NCI-H2196 treated with DMSO at 0.1 percent for 48 hours (cell line): ENCODE data around the gene PCDH9.

Source experiments
- DNase-seq: peaks from one replicate; lab custom pipeline; 2025; ENCODE audit not compliant: unreplicated experiment; lab: John Stamatoyannopoulos, UW

The PCDH9 gene

GRCh38 chr13:67048821-67049150 is 181.3 kb downstream of the PCDH9 start:
- no peak for DNase-seq

- no peak for DNase-seq
These were observed 181.9 kb downstream of the PCDH9 start for GRCh38 chr13:67048084-67048820.

DNA sequence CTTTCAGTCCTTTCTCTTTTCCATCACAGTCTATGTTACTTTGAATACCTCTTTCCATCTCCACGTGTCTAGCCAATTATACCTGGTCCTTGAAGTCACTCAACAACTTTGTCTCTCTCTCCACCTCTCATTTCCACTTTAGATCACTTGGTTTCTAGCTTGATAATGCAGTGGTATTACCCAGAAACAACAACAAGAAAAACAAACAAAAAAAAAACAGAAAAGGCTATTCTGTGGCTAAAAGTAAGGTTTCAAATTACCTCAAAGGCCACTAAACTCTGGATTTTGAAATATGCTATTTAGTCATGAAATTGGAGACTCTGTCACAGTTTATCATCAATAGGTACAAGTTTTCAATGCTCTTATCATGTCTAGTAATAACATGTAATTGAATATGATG is 184.8 kb downstream of the PCDH9 start:
- DNase-seq: no peak

DNA sequence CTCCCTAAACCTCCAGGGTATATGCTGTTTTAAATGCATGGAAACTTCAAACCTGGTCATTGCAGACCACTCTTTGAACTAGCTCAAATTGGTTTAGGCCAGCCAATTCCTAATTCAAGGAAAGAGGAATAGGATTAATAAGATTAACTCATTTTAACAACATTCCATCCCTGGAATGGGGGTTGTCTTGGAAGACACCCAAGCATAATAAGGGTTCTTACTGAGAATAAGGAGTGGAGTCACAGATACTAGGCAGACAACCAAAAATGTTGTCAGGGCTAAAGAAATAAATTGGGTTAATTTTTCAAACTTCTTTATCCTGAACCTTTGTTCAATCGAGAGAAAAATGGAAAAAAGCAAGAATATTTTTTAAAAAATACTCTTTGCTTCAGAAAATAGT is 186.2 kb downstream of the PCDH9 start:
- DNase-seq: no peak

GRCh38 chr13:67042556-67042955 is 187.6 kb downstream of the PCDH9 start:
- DNase-seq: no peak

DNA sequence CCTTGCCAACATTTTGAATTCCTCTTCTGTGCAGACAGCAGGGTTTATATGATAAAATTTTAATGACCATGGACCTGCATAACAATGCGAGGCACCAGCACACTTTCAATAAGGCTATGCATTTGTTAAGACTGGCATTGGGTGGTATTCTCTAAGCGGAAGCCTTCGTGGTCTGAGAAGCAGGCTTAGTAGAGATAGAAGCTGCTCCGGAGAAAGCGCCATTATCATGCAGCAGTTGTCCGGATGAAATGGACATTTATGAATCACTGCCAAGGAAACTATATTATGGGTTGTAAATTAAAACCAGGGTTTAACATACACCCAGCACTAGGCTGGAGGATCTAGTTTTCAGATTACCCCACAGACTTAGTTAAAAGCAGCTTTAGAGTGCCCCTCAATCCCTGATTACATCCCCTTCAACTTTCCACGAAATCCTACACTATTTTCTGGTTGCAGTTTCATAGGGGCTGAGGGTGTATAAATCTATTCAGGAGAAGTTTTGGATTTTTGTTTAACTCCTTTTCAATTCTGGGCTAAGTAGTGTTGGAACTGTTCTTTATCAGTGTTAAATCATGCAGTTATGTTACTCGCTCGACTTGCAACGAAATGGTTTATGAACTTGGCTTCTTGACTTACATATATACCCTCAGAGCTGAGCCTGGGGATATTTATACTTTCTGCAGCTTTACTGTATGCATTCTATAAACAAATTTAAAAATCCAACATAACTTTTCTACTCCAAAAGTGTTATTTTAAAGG is 193.3 kb downstream of the PCDH9 start:
- DNase-seq: no peak

DNA sequence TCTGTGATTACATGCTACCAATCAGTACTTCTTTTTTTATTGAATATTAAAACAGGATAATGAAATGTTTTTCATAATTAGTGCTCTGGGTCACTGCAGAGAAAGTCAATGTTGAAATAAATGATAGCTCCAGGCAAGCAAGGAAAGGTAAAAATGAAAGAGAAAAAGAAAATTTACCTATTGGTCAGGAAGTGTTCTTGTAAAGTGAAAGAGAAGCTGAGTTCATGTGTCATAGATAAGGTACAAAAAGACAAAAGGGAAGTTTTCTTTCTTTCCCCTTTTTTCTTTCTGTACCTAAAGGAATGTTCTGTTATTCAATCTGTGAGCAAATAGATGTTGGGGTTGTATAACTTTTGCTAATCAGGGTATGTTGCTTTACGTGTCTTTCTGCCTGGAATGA is 197.0 kb downstream of the PCDH9 start:
- DNase-seq: no peak

- DNase-seq: no peak
These were observed 206.8 kb downstream of the PCDH9 start for GRCh38 chr13:67023130-67023876.

DNA sequence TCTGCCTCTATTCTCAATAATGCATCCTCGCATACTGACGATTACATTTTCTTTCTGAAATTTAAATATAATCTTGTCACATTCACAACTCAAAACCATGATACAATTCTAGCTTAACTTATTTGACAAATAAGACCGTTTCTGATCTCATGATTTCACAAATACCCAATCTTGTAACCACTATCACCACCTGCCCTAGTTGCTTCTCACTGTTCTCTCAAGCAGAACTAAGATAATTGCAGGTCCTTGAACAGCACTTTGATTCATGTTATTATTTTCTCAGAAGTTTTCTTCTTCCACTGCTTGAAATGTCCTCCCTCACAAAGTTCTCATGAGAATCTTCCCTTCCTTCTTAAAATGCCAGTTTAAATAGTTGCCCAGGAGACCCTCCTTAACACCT is 211.4 kb downstream of the PCDH9 start:
- no peak for DNase-seq

- DNase-seq: no peak
These were observed 212.9 kb downstream of the PCDH9 start for GRCh38 chr13:67017276-67017675.

GRCh38 chr13:67015976-67016600 is 214.0 kb downstream of the PCDH9 start:
- DNase-seq: no peak

DNA sequence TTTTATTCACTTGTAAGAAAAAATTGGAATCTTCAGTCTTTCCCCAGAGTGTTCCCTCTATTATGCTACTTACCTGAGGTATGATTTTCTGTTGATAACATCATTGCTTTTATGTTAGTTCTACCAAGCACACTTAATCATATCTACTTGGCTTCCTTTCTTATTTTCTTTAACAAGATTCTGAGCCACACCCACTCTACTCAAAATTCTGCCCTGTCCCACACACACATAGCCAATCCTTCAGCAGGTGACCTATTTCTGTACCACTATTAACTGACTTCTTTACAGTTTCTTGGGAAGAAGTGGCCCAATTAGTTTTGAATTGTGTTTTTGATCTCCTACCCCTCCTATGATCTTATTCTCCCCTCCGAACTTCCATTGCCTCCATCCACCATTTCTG is 215.7 kb downstream of the PCDH9 start:
- no peak for DNase-seq

DNA sequence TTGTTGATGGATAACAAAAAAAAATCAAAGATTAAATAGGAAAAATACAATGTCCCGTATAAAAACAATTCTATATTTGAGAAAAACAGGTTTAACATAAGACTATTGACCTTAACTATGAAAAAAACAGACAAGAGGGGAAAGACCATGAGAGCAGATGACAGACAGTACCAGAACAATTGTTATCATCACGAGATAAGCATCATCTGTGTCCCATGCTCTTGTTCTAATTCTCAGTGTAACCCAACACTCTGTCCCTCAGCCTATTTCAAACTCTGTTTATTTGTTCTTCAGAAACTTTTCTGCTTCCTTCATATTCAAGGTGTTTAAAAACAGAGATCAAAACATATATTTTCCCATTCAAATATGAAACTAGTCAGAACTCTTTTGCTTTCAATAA is 216.4 kb downstream of the PCDH9 start:
- no peak for DNase-seq

DNA sequence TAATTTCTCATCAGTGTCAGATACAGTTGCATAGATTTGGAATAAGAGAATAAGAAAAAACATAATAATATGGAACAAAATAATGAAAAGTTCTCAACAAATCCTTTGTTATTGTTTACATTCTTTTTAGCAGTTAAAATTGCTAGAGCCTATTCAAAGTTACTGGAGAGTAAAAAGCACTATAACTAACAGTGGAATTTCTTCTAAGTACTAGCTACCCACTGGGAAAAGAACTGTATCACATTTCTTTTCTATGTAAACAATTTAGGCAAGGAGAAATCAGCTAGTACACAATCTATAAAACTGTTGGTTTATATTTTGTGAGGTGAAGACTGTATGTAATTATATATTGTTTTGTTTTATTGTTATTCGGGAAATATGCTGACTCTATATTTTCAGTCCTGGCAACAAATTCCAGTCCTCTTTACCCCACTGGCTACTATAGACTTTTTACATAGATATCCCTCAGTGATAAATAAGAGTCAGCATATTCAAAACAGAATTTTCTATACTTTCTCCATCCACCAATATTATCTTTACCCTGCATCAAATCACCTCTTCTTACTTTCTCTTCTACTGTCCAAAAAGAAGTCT is 222.0 kb downstream of the PCDH9 start:
- no peak for DNase-seq

GRCh38 chr13:67004511-67004910 is 225.6 kb downstream of the PCDH9 start:
- no peak for DNase-seq

DNA sequence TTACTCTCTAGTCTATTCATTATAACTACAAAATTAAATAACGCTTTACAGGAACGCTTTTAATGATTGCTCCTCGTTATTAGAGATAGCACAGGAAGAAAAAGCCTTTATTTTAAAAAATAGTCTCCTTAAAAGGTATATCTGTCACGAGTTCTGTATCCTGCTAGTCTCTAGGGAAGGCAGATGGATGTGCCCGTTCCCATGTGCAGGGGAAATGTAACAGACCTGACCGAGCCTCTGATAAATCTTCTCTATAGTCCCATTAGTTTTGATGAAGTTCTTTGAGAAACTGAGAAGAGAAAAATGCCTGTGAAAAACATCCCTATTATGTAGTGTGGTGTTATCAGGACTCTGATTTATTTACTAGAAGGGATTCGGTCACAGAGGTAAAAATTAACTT is 226.4 kb downstream of the PCDH9 start:
- DNase-seq: no peak

DNA sequence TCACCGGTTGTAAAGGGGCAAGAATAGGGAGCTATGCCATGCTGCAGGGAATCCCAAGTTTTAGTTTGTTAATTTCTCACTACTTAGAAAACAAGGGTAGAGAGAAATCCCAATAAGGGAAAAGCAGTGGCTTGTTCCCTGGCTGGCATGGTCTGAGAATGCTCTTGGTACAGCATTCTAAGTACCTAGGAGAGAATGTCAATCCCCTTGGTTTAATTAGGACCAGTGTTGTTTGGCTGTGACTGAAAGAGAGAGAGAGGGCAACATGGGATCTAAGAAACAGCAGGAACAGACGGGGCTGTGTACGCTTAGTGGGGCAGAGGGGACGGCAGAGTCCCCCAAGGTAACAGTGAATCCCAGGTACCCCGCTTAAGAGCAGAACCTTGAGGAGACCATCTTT is 228.8 kb downstream of the PCDH9 start:
- no peak for DNase-seq

DNA sequence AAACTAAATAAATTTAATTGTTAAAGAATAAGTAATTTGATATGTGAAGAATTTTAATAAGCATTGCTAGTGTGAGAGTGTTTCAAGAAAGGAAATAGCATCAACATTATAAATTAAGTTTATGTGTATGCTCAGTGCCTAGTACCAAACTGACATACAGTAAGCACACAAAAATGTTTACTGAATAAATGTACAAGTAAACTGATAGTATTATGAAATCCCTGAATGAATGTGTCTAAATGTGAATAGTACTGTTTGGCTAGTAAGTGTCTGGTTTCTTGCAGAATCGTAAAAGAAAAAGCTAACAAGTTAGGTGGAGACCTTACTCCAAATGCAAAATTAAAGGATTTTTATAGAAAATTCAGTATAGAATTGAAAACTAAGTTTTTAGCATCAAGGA is 233.6 kb downstream of the PCDH9 start:
- no peak for DNase-seq

GRCh38 chr13:66995203-66995611 is 234.9 kb downstream of the PCDH9 start:
- no peak for DNase-seq

DNA sequence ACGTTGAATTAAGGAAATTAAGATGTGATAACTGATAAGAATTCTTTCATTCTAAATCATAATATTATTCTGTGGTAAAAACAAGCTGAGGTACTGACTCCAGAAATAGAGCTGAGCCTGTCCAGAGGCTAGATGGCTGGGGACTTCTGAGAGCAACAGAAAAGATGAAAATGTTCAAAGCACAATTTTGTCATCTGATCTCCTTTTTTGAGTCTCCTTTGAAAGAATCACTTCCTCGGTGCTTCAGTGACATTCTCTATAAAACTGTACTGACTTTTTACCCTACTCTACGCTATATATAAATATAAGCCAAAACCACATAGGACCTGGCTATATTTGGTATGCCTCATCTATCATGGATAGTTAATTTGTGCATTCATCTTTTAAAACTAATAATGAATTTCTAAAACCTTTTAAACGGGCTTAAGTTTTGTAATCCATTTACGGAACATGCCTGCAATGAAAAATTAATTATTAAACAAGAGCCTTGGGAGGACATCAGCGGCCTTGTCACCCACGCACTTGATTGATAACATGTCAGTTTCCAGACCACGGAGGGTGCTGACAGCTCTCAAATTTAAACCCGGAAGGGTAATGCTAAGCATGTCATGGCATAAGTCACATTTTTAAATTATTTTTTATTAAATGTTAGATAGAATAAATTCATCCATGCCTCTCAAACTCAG is 235.5 kb downstream of the PCDH9 start:
- DNase-seq: no peak

GRCh38 chr13:66994097-66994496 is 236.0 kb downstream of the PCDH9 start:
- DNase-seq: no peak
